HepG2 (cell line): ENCODE results near the gene RXFP2.

Experiments used
- EP300 ChIP-seq, 3 experiments: sonication (generic) in 1 of 3; formaldehyde crosslinking in 1 of 3; IDR thresholded peaks; 2 replicates each; pipeline versions ENCODE4 v1.5.1 to v1.6.1; 2011 to 2020; ENCODE audit warnings: low read depth in 2 of 3, low read length in 2 of 3, borderline replicate concordance in 1 of 3, improper control_type of control experiment in 1 of 3, mild to moderate bottlenecking in 1 of 3, missing genetic modification reagents in 1 of 3, moderate library complexity in 1 of 3
- RNF2 ChIP-seq: fragments of 450-650 bp; conservative IDR thresholded peaks from 2 replicates; pipeline ENCODE4 v1.6.1; 2016; ENCODE audit warnings: low read depth
- TF ChIP-seq, protein P1 (sequence below): sonication (generic); formaldehyde crosslinking; IDR thresholded peaks from 2 replicates; pipeline ENCODE4 v1.5.0; 2020; ENCODE audit warnings: mild to moderate bottlenecking, missing genetic modification reagents, moderate library complexity

DNA sequence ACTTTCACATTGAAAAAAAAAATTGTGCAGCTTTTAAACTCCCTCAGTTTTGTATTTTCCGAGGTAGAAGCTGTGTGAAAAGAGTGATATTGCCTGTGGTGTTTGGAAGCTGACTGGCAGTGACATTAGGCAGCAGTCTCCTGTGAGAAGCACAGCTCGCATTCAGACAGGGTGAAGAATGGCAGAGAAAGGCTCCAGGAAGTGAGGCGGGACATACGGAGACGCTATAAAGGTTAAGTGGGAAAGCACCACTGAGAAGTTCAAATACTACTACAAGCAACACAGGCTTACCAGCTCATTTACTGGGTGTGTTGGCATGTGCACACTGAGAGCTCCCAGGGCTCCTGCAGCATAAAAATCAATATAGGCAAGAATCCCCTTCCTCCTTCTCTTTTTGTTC, 88.4 kb downstream of the RXFP2 start:
- TF ChIP-seq, protein P1, sequence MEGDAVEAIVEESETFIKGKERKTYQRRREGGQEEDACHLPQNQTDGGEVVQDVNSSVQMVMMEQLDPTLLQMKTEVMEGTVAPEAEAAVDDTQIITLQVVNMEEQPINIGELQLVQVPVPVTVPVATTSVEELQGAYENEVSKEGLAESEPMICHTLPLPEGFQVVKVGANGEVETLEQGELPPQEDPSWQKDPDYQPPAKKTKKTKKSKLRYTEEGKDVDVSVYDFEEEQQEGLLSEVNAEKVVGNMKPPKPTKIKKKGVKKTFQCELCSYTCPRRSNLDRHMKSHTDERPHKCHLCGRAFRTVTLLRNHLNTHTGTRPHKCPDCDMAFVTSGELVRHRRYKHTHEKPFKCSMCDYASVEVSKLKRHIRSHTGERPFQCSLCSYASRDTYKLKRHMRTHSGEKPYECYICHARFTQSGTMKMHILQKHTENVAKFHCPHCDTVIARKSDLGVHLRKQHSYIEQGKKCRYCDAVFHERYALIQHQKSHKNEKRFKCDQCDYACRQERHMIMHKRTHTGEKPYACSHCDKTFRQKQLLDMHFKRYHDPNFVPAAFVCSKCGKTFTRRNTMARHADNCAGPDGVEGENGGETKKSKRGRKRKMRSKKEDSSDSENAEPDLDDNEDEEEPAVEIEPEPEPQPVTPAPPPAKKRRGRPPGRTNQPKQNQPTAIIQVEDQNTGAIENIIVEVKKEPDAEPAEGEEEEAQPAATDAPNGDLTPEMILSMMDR (CRISPR knock-in tag), result no peak
- TF ChIP-seq EP300 (IDR thresholded peaks at IDR 0.05; ENCODE audit: low read depth in 2 of 2, low read length in 2 of 2), result no peak
- TF ChIP-seq EP300 (CRISPR knock-in tag; IDR thresholded peaks at IDR 0.05; ENCODE audit: borderline replicate concordance), result no peak
- TF ChIP-seq RNF2, result no peak
